OCI-LY7 (cell line): ENCODE measurements around the gene MOGAT1. TPM values are rescaled to one million over a fixed set of nuclear protein-coding genes. Genes with fewer than 3 reads are reported as not detected.
A peak's percentile ranks its signal among the peaks of the same experiment; 100 is the strongest.

Experiments used
- BruUV-seq: library from RNA; stranded (reverse); fragments of 400-500 nt; replicated peaks from 2 replicates; lab custom pipeline; 2021; lab: Mats Ljungman, UMichigan
- CTCF ChIA-PET: fragments of 300-600 bp; sonication (Branson Sonifier 250); formaldehyde crosslinking; loops from one replicate; lab custom pipeline; 2022; ENCODE audit warnings: antibody characterized with exemption; ENCODE audit not compliant: unreplicated experiment; lab: Charles Lee
- POLR2A ChIA-PET: fragments of 300-600 bp; sonication (Branson Sonifier 250); formaldehyde crosslinking; loops from one replicate; lab custom pipeline; 2022; ENCODE audit warnings: antibody characterized with exemption; lab: Charles Lee
- DNase-seq: peaks from one replicate; pipeline ENCODE4 v3.0.0-alpha.2; 2015; ENCODE audit warnings: low spot score
- H2AFZ ChIP-seq: fragments of 200-600 bp; sonication (generic), shearing (Covaris generic); 2 replicates; pipeline ENCODE4 v1.6.1; 2014; ENCODE audit warnings: mild to moderate bottlenecking, antibody characterized with exemption, low read length, moderate library complexity
- H3K27ac ChIP-seq: fragments of 200-600 bp; sonication (generic); 2 replicates; pipeline ENCODE4 v1.5.1; 2014; ENCODE audit warnings: mixed run types, low read depth, mild to moderate bottlenecking, moderate library complexity, low read length, inconsistent platforms; ENCODE audit not compliant: poor library complexity, severe bottlenecking
- H3K36me3 ChIP-seq: fragments of 200-600 bp; sonication (generic); 2 replicates; pipeline ENCODE4 v1.6.1; 2014; ENCODE audit warnings: mild to moderate bottlenecking, antibody characterized with exemption, low read length, moderate library complexity, mixed read lengths; ENCODE audit not compliant: insufficient read depth
- H3K4me1 ChIP-seq: fragments of 200-600 bp; sonication (generic); 2 replicates; pipeline ENCODE4 v1.5.1; 2014; ENCODE audit warnings: mild to moderate bottlenecking, low read length; ENCODE audit not compliant: insufficient read depth, poor library complexity, severe bottlenecking
- H3K4me2 ChIP-seq: fragments of 200-600 bp; sonication (generic); 2 replicates; pipeline ENCODE4 v1.6.1; 2014; ENCODE audit warnings: mild to moderate bottlenecking, low read length
- H3K4me3 ChIP-seq: fragments of 200-600 bp; sonication (generic); 2 replicates; pipeline ENCODE4 v1.5.1; 2014; ENCODE audit warnings: mild to moderate bottlenecking, low read depth, low read length; ENCODE audit not compliant: poor library complexity, severe bottlenecking
- H3K79me2 ChIP-seq: fragments of 200-600 bp; sonication (generic); 2 replicates; pipeline ENCODE4 v1.6.1; 2016; ENCODE audit warnings: low read depth, mild to moderate bottlenecking, low read length, moderate library complexity, mixed read lengths; ENCODE audit not compliant: insufficient read depth
- H3K9me2 ChIP-seq: fragments of 200-600 bp; sonication (generic); 2 replicates; pipeline ENCODE4 v1.6.1; 2016; ENCODE audit warnings: mild to moderate bottlenecking, low read length, mixed read lengths; ENCODE audit not compliant: insufficient read depth
- H3K9me3 ChIP-seq: fragments of 200-600 bp; sonication (generic); 2 replicates; pipeline ENCODE4 v1.6.1; 2014; ENCODE audit warnings: mild to moderate bottlenecking, mixed run types, low read length, mixed read lengths
- H4K20me1 ChIP-seq: fragments of 200-600 bp; sonication (generic); 2 replicates; pipeline ENCODE4 v1.6.1; 2014; ENCODE audit warnings: mild to moderate bottlenecking, antibody characterized with exemption, low read length, moderate library complexity, mixed read lengths; ENCODE audit not compliant: insufficient read depth
- CTCF ChIP-seq: fragments of 200-600 bp; sonication (generic); conservative IDR thresholded peaks from 2 replicates; pipeline ENCODE4 v1.5.1; 2014; ENCODE audit warnings: mild to moderate bottlenecking, antibody characterized with exemption, low read length, moderate library complexity, mixed read lengths
- EZH2phosphoT487 ChIP-seq: fragments of 200-600 bp; sonication (generic); IDR thresholded peaks from 2 replicates; pipeline ENCODE4 v1.6.1; 2018; ENCODE audit warnings: low read depth, borderline replicate concordance, mild to moderate bottlenecking, mixed run types, antibody characterized with exemption, low read length, moderate library complexity, mixed read lengths
- intact Hi-C: fragments of 100-400 bp; cut with micrococcal nuclease; formaldehyde crosslinking; loops from one replicate; pipeline ENCODE4 v1.10.0; 2022; ENCODE audit not compliant: unreplicated experiment
- total RNA-seq, 2 experiments: library from RNA; depleted of rRNA in 1 of 2; stranded (reverse); fragments of >200 nt in 1 of 2; shearing (Covaris generic) in 1 of 2; gene quantifications; 2 replicates each; pipeline ENCODE4 v1.2.3, GENCODE V29; 2014 to 2022

The MOGAT1 gene
- total RNA-seq, 2 experiments from 2014 or later = not detected

GRCh38 chr2:222722327-222722946 lies 51.0 kb downstream of the MOGAT1 start:
- CTCF ChIA-PET = no interaction called here
- POLR2A ChIA-PET = interaction anchor here (0.6 to 1.1 kb wide), 7 partner anchors 11 to 446 kb away, joined by 3 to 6 read pairs (median 3); no protein-coding TSS in a partner anchor
- no peak for TF ChIP-seq CTCF
- no peak for TF ChIP-seq EZH2phosphoT487
- intact Hi-C loops = no loop called here
- peaks cover 12% of the 10 kb centered on the region; the same call in 1 of the 2 replicates for H3K9me3 ChIP-seq
- H4K20me1 ChIP-seq = no peaks in the 10 kb centered on the region
- H3K79me2 ChIP-seq = no peaks in the 10 kb centered on the region
- peak overlapping the region; percentile 19; the same call in 1 of the 2 replicates for H2AFZ ChIP-seq
- peaks cover 11% of the 10 kb centered on the region for H3K4me1 ChIP-seq
- DNase-seq = peak; percentile 34
- peak overlapping the region; percentile 43 for H3K27ac ChIP-seq
- no TSS peak for BruUV-seq
- no peaks in the 10 kb centered on the region for H3K9me2 ChIP-seq
- H3K4me2 ChIP-seq = peak overlapping the region; percentile 38
- no peaks in the 10 kb centered on the region for H3K36me3 ChIP-seq
- no peak overlapping the region for H3K4me3 ChIP-seq

DNA sequence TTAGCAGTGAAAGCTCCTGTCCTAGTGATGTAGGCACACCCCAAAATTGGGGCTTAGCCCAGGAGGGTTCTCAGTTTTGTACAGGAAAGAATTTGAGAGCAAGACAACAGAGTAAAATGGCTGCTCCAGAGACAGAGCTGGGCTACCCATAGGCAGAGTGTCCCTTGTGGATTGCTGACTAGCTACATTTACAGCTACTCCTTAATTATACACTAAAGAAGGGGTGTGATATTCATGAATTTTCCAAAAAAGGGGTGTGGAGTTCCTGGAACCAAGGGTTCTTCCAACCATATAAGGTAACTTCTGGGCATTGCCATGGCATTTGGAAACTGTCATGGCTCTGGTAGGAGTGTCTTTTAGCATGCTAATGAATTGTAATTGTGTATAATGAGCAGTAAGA lies 52.8 kb downstream of the MOGAT1 start:
- TF ChIP-seq EZH2phosphoT487 = no peak
- H3K27ac ChIP-seq = no peak overlapping the region
- H3K9me2 ChIP-seq = no peaks in the 10 kb centered on the region
- ChIA-PET POLR2A (interaction anchor here (1.0 to 1.6 kb wide), 2 partner anchors 9 to 139 kb away, joined by 3 to 4 read pairs; no protein-coding TSS in a partner anchor), CTCF (interaction anchor here (0.6 kb wide), 1 partner anchor 70 kb away, joined by 3 read pairs; no protein-coding TSS in a partner anchor)
- BruUV-seq = no TSS peak
- H2AFZ ChIP-seq = no peak overlapping the region
- no peak overlapping the region for H3K4me2 ChIP-seq
- H3K4me1 ChIP-seq = peaks cover 11% of the 10 kb centered on the region
- no peak for DNase-seq
- no peaks in the 10 kb centered on the region for H3K36me3 ChIP-seq
- intact Hi-C loops = no loop called here
- no peaks in the 10 kb centered on the region for H4K20me1 ChIP-seq
- peaks cover 12% of the 10 kb centered on the region; the same call in 1 of the 2 replicates for H3K9me3 ChIP-seq
- H3K79me2 ChIP-seq = no peaks in the 10 kb centered on the region
- H3K4me3 ChIP-seq = no peak overlapping the region

DNA sequence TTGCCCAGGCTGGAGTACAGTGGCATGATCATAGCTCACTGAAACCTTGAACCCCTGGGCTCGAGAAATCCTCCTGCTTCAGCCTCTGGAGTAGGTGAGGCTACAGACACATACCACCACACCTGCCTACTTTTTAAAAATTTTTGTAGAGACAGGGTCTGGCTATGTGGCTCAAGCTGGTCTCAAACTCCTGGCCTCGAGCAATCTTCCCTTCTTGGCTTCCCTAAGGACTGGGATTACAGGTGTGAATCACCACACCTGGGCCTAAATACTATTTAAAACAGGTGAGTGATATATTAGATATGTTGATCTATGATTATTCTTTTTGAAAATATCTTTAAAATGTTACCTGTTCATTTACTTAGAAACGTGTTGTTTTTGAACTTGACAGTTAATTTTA lies 57.2 kb downstream of the MOGAT1 start:
- TF ChIP-seq EZH2phosphoT487 = no peak
- TF ChIP-seq CTCF = no peak
- no peak for DNase-seq
- Histone ChIP-seq H3K36me3 (no peaks in the 10 kb centered on the region), H2AFZ (no peak overlapping the region; the same call in 1 of the 2 replicates), H3K9me3 (no peaks in the 10 kb centered on the region), H3K4me2 (no peak overlapping the region), H3K4me1 (peaks cover 10% of the 10 kb centered on the region), H4K20me1 (no peaks in the 10 kb centered on the region), H3K4me3 (no peak overlapping the region), H3K9me2 (no peaks in the 10 kb centered on the region), H3K79me2 (no peaks in the 10 kb centered on the region), H3K27ac (no peak overlapping the region)
- CTCF ChIA-PET = no interaction called here
- POLR2A ChIA-PET = interaction anchor here (1.0 to 1.8 kb wide), 6 partner anchors 11 to 320 kb away, joined by 3 to 6 read pairs (median 4); no protein-coding TSS in a partner anchor
- intact Hi-C loops = no loop called here
- BruUV-seq = no TSS peak
